Epithelial cell of esophagus (primary cell): ENCODE data around the gene LTBP1.
A peak's percentile ranks its signal among the peaks of the same experiment; 100 is the strongest.

Experiments used
- DNase-seq: peaks from one replicate; pipeline ENCODE4 v3.0.0; 2010; ENCODE audit warnings: low read depth
- H3K4me3 ChIP-seq: 2 replicates; pipeline ENCODE4 v1.5.1; 2011; ENCODE audit warnings: mild to moderate bottlenecking, low read length, control low read depth
- TF ChIP-seq, protein P1 (sequence below): IDR thresholded peaks from 2 replicates; pipeline ENCODE4 v1.5.1; 2011; ENCODE audit warnings: low read depth, mild to moderate bottlenecking, low read length, control low read depth, inconsistent platforms; ENCODE audit not compliant: insufficient read depth; ENCODE audit errors: missing control alignments

Gene LTBP1

GRCh38 chr2:33104052-33104623 lies 157.4 kb downstream of the LTBP1 start:
- TF ChIP-seq, protein P1, sequence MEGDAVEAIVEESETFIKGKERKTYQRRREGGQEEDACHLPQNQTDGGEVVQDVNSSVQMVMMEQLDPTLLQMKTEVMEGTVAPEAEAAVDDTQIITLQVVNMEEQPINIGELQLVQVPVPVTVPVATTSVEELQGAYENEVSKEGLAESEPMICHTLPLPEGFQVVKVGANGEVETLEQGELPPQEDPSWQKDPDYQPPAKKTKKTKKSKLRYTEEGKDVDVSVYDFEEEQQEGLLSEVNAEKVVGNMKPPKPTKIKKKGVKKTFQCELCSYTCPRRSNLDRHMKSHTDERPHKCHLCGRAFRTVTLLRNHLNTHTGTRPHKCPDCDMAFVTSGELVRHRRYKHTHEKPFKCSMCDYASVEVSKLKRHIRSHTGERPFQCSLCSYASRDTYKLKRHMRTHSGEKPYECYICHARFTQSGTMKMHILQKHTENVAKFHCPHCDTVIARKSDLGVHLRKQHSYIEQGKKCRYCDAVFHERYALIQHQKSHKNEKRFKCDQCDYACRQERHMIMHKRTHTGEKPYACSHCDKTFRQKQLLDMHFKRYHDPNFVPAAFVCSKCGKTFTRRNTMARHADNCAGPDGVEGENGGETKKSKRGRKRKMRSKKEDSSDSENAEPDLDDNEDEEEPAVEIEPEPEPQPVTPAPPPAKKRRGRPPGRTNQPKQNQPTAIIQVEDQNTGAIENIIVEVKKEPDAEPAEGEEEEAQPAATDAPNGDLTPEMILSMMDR: no peak
- no peak overlapping the region for H3K4me3 ChIP-seq
- DNase-seq: peak; percentile 62

GRCh38 chr2:33104726-33105125 lies 158.0 kb downstream of the LTBP1 start:
- no peak overlapping the region for H3K4me3 ChIP-seq
- DNase-seq: peak; percentile 44
- TF ChIP-seq, protein P1: no peak

DNA sequence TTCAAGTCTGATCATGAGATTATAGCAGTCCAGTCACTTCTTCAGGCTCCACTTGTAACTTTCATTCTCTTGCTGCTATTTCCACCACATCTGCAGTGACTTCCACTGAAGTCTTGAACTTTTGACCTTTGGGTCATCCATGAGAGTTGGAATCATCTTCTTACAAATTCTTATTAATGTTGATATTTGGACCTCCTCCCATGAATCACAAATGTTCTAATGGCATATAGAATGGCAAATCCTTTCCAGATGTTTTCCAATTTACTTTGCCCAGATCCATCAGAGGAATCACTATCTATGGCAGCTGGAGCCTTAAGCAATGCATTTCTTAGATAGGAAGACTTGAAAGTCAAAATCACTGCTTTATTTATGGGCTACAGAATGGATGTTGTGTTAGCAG lies 159.4 kb downstream of the LTBP1 start:
- TF ChIP-seq, protein P1: no peak
- H3K4me3 ChIP-seq: no peak overlapping the region
- DNase-seq: no peak

GRCh38 chr2:33107690-33108482 lies 161.1 kb downstream of the LTBP1 start:
- DNase-seq: no peak
- TF ChIP-seq, protein P1: no peak
- H3K4me3 ChIP-seq: no peak overlapping the region

GRCh38 chr2:33108483-33109443 lies 162.0 kb downstream of the LTBP1 start:
- TF ChIP-seq, protein P1: no peak
- no peak overlapping the region for H3K4me3 ChIP-seq
- peak; percentile 73 for DNase-seq

GRCh38 chr2:33110461-33110860 lies 163.7 kb downstream of the LTBP1 start:
- DNase-seq: peak; percentile 50
- no peak overlapping the region for H3K4me3 ChIP-seq
- TF ChIP-seq, protein P1: no peak
